GM19452 (cell line): ENCODE data around the gene GJB6.
A peak's percentile ranks its signal among the peaks of the same experiment; 100 is the strongest.

ENCODE experiments used
- ATAC-seq: cut with Tn5 transposase; IDR thresholded peaks from one replicate; pipeline ENCODE4 v1.9.1; 2021; ENCODE audit not compliant: unreplicated experiment

Gene GJB6

GRCh38 chr13:20227730-20228129 is 4.4 kb downstream of the GJB6 start:
- no peak for ATAC-seq

GRCh38 chr13:20227288-20227687 is 4.8 kb downstream of the GJB6 start:
- ATAC-seq: no peak

- ATAC-seq: no peak
These were observed 9.6 kb downstream of the GJB6 start for GRCh38 chr13:20222553-20222952.

- no peak for ATAC-seq
These were observed 10.3 kb downstream of the GJB6 start for GRCh38 chr13:20221772-20222171.

GRCh38 chr13:20219577-20219976 is 12.5 kb downstream of the GJB6 start:
- peak; percentile 94 for ATAC-seq

- no peak for ATAC-seq
These were observed 15.0 kb downstream of the GJB6 start for GRCh38 chr13:20217168-20217567.

- ATAC-seq: no peak
These were observed 22.2 kb downstream of the GJB6 start for GRCh38 chr13:20209948-20210347.

GRCh38 chr13:20206698-20207235 is 25.4 kb downstream of the GJB6 start:
- ATAC-seq: no peak

GRCh38 chr13:20206065-20206697 is 25.9 kb downstream of the GJB6 start:
- no peak for ATAC-seq

GRCh38 chr13:20198781-20199180 is 33.3 kb downstream of the GJB6 start:
- ATAC-seq: no peak

- no peak for ATAC-seq
These were observed 34.7 kb downstream of the GJB6 start for GRCh38 chr13:20197361-20197834.

- ATAC-seq: no peak
These were observed 36.3 kb downstream of the GJB6 start for GRCh38 chr13:20195801-20196200.

GRCh38 chr13:20193907-20194631 is 38.0 kb downstream of the GJB6 start:
- ATAC-seq: no peak

- ATAC-seq: no peak
These were observed 38.8 kb downstream of the GJB6 start for GRCh38 chr13:20193162-20193906.

- no peak for ATAC-seq
These were observed 39.3 kb downstream of the GJB6 start, which contains the start of gene GJB2 for GRCh38 chr13:20192836-20193161. TSS of gene GJB2 (minus strand) at chr13:20192938. CDS start at chr13:20189581, 3,357 bp downstream.

GRCh38 chr13:20192158-20192835 is 39.8 kb downstream of the GJB6 start:
- ATAC-seq: no peak

GRCh38 chr13:20191311-20192157 is 40.6 kb downstream of the GJB6 start:
- no peak for ATAC-seq

- no peak for ATAC-seq
These were observed 41.4 kb downstream of the GJB6 start for GRCh38 chr13:20190481-20191310.

GRCh38 chr13:20190076-20190475 is 42.0 kb downstream of the GJB6 start:
- ATAC-seq: no peak
